AG04450 (cell line): ENCODE results near the gene LMO1. TPM values are rescaled to one million over a fixed set of nuclear protein-coding genes. Genes with fewer than 3 reads are reported as not detected.

ENCODE experiments used
- CTCF ChIA-PET: fragments of 300-600, 350-600 bp; formaldehyde crosslinking; extraction: SDS; loops from one replicate; lab custom pipeline; 2022; ENCODE audit warnings: antibody characterized with exemption, inconsistent platforms; lab: Charles Lee
- POLR2A ChIA-PET: fragments of 350-600 bp; formaldehyde crosslinking; extraction: SDS; loops from one replicate; lab custom pipeline; 2021; ENCODE audit warnings: antibody characterized with exemption, inconsistent platforms; lab: Yijun Ruan, JAX
- DNase-seq: peaks from one replicate; pipeline ENCODE4 v3.0.0-alpha.2; 2011; ENCODE audit warnings: low read depth, low spot score
- H3K27ac ChIP-seq: one replicate; pipeline ENCODE4 v1.5.1; 2012; ENCODE audit warnings: low read depth, low read length, control low read depth
- H3K27me3 ChIP-seq: one replicate; pipeline ENCODE4 v1.6.0; 2012; ENCODE audit warnings: low read length; ENCODE audit not compliant: control insufficient read depth, insufficient read depth
- H3K4me3 ChIP-seq: 2 replicates; pipeline ENCODE4 v1.5.1; 2011; ENCODE audit warnings: mild to moderate bottlenecking, low read depth, low read length, control low read depth
- H3K9me3 ChIP-seq: 2 replicates; pipeline ENCODE4 v1.5.1; 2012; ENCODE audit warnings: low read length; ENCODE audit not compliant: control insufficient read depth, insufficient read depth
- CTCF ChIP-seq: IDR thresholded peaks from 2 replicates; pipeline ENCODE4 v1.5.1; 2011; ENCODE audit warnings: low read depth, low read length, control low read depth, inconsistent platforms
- polyA plus RNA-seq: library from polyadenylated mRNA; depleted of rRNA; stranded (reverse); fragments of >200 nt; gene quantifications from 2 replicates; pipeline ENCODE4 v1.2.3, GENCODE V29; 2011

The LMO1 gene
- polyA plus RNA-seq, 1 experiment = not detected

- CTCF ChIA-PET = interaction anchor here (0.7 kb wide), 2 partner anchors 12 to 1199 kb away, joined by 4 read pairs; no protein-coding TSS in a partner anchor
- Histone ChIP-seq H3K9me3 (no peaks in the 10 kb centered on the region), H3K27me3 (peaks cover 11% of the 10 kb centered on the region), H3K4me3 (no peak overlapping the region), H3K27ac (no peak overlapping the region)
- no peak for TF ChIP-seq CTCF
- DNase-seq = no peak
- POLR2A ChIA-PET = no interaction called here
Observed at GRCh38 chr11:8235925-8236324, 27.8 kb downstream of the LMO1 start.

- CTCF ChIA-PET = no interaction called here
- TF ChIP-seq CTCF = no peak
- POLR2A ChIA-PET = no interaction called here
- DNase-seq = no peak
- H3K27ac ChIP-seq = no peak overlapping the region
- H3K27me3 ChIP-seq = peaks cover 12% of the 10 kb centered on the region
- no peak overlapping the region for H3K4me3 ChIP-seq
- H3K9me3 ChIP-seq = no peaks in the 10 kb centered on the region
Observed at GRCh38 chr11:8234910-8235309, 28.8 kb downstream of the LMO1 start.

- no peak overlapping the region for H3K4me3 ChIP-seq
- ChIA-PET CTCF (interaction anchor here (1.3 kb wide), 1 partner anchor 10 kb away, joined by 3 read pairs; no protein-coding TSS in a partner anchor), POLR2A (no interaction called here)
- H3K27ac ChIP-seq = no peak overlapping the region
- DNase-seq = no peak
- no peak for TF ChIP-seq CTCF
- no peaks in the 10 kb centered on the region for H3K9me3 ChIP-seq
- peaks cover 14% of the 10 kb centered on the region for H3K27me3 ChIP-seq
Observed at GRCh38 chr11:8234425-8234821, 29.3 kb downstream of the LMO1 start.

GRCh38 chr11:8233691-8234424 is 29.8 kb downstream of the LMO1 start:
- DNase-seq = no peak
- Histone ChIP-seq H3K9me3 (no peaks in the 10 kb centered on the region), H3K27ac (no peak overlapping the region), H3K27me3 (peaks cover 16% of the 10 kb centered on the region), H3K4me3 (no peak overlapping the region)
- CTCF ChIA-PET = interaction anchor here (1.3 kb wide), 1 partner anchor 9 kb away, joined by 3 read pairs; no protein-coding TSS in a partner anchor
- POLR2A ChIA-PET = no interaction called here
- no peak for TF ChIP-seq CTCF

GRCh38 chr11:8232849-8233606 is 30.6 kb downstream of the LMO1 start:
- Histone ChIP-seq H3K27me3 (peaks cover 16% of the 10 kb centered on the region), H3K9me3 (no peaks in the 10 kb centered on the region), H3K4me3 (no peak overlapping the region), H3K27ac (no peak overlapping the region)
- POLR2A ChIA-PET = no interaction called here
- DNase-seq = no peak
- no peak for TF ChIP-seq CTCF
- CTCF ChIA-PET = interaction anchor here (0.8 to 1.3 kb wide), 2 partner anchors 9 to 40 kb away, joined by 3 read pairs; no protein-coding TSS in a partner anchor
